Measurements from ENCODE around the gene CLK3.

- TF ChIP-seq RFX5 (IDR thresholded peaks at IDR 0.05; ENCODE audit: borderline replicate concordance, low read depth, low read length) = no peak
- TF ChIP-seq CBX8 (IDR thresholded peaks at IDR 0.05; ENCODE audit: borderline replicate concordance, low read depth, low read length) = no peak
- no peak for TF ChIP-seq SUZ12 (IDR thresholded peaks at IDR 0.05; ENCODE audit: low read length)
- no peak for TF ChIP-seq TAF1 (IDR thresholded peaks at IDR 0.05; ENCODE audit: low read depth, low read length)
- no peak for TF ChIP-seq EP300 (IDR thresholded peaks at IDR 0.05; ENCODE audit: borderline replicate concordance in 1 of 2, low read depth in 2 of 2, low read length in 2 of 2)
- TF ChIP-seq USF2 (IDR thresholded peaks at IDR 0.05; ENCODE audit: low read length) = no peak
- TF ChIP-seq JUN (IDR thresholded peaks at IDR 0.05; ENCODE audit: low read depth, low read length) = no peak
These were observed 29.8 kb upstream of the CLK3 start for GRCh38 chr15:74585857-74586256.

Measured in H1 (cell line).